ENCODE measurements around the gene ABITRAM. TPM values are rescaled to one million over a fixed set of nuclear protein-coding genes. Genes with fewer than 3 reads are reported as not detected.

ABITRAM gene
- total RNA-seq, 4 donors from 2014 or later, result 7.5 to 10.9 (median 8.1) TPM

DNA sequence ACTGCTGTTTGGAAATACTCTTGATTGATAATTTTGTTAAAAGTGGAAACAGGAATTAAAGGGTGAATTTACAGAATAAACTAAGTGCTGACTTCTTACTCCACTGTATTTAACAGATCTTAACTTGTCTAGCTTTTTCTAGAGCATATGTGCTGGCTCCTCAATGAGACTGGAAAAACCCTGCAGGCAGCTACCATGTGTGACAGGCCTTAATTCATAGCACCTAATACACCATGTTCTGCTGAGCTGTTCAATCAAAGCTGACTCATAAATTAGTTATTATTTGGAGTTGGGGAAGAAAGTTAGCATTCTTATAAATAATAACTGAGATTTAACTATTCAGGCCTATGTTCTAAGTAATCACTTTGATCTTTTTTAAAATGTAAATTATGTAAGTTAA lies 49.7 kb downstream of the ABITRAM start:
- Histone ChIP-seq H3K27me3 (no peaks in the 10 kb centered on the region), H3K4me1 (no peaks in the 10 kb centered on the region), H3K4me3 (no peak overlapping the region), H3K27ac (no peak overlapping the region), H3K36me3 (peaks cover 0 to 9% of the 10 kb centered on the region in 2 donors), H3K9me3 (no peaks in the 10 kb centered on the region)
- no peak for TF ChIP-seq POLR2A (IDR thresholded peaks at IDR 0.05)
- TF ChIP-seq, protein P1, sequence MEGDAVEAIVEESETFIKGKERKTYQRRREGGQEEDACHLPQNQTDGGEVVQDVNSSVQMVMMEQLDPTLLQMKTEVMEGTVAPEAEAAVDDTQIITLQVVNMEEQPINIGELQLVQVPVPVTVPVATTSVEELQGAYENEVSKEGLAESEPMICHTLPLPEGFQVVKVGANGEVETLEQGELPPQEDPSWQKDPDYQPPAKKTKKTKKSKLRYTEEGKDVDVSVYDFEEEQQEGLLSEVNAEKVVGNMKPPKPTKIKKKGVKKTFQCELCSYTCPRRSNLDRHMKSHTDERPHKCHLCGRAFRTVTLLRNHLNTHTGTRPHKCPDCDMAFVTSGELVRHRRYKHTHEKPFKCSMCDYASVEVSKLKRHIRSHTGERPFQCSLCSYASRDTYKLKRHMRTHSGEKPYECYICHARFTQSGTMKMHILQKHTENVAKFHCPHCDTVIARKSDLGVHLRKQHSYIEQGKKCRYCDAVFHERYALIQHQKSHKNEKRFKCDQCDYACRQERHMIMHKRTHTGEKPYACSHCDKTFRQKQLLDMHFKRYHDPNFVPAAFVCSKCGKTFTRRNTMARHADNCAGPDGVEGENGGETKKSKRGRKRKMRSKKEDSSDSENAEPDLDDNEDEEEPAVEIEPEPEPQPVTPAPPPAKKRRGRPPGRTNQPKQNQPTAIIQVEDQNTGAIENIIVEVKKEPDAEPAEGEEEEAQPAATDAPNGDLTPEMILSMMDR (IDR thresholded peaks at IDR 0.05 in 4 of 5, conservative IDR thresholded peaks at IDR 0.05 in 1 of 5), result no peak
- no peak for DNase-seq
- intact Hi-C loops (cut with DNase I; ENCODE audit: low total_unique reads), result no loop called here
- in situ Hi-C loops (cut with MboI; ENCODE audit: low sequenced_read_pairs in 4 of 4), result no loop called here
- no peak for ATAC-seq

Other genes with a start within 250 kb of the ABITRAM start
- gene ACTL7B, start 78.4 kb upstream of the ABITRAM start, total RNA-seq, result not detected
- gene ACTL7A, start 72.1 kb upstream of the ABITRAM start, total RNA-seq, result not detected
- 10 to 100 TPM in 3 of 4 donors, 1 to 10 TPM in 1; 9.4 to 24.3 (median 13.5) TPM for gene ELP1, start 276 bp upstream of the ABITRAM start, total RNA-seq
- 10 to 100 TPM; 17.8 to 75.4 (median 44.8) TPM for gene CTNNAL1, start 79.1 kb downstream of the ABITRAM start, total RNA-seq
- 100 to 1,000 TPM in 1 of 4 donors, 10 to 100 TPM in 3; 45.7 to 121 (median 71.4) TPM for gene TMEM245, start 185.5 kb downstream of the ABITRAM start, total RNA-seq
- gene FRRS1L, start 232.8 kb downstream of the ABITRAM start, total RNA-seq, result under 1 TPM in 1 of 4 donors, not detected in 3; 0.02 TPM